ENCODE data around the gene SLFN12. TPM values are rescaled to one million over a fixed set of nuclear protein-coding genes. Genes with fewer than 3 reads are reported as not detected.
"Not testable (repeated sequence)": the region's sequence is repeated elsewhere in the genome, so short reads cannot be mapped to it uniquely, and the experiment has no call there.

The SLFN12 gene
- total RNA-seq, 1 experiment from 2014 or later: 13.2 TPM

DNA sequence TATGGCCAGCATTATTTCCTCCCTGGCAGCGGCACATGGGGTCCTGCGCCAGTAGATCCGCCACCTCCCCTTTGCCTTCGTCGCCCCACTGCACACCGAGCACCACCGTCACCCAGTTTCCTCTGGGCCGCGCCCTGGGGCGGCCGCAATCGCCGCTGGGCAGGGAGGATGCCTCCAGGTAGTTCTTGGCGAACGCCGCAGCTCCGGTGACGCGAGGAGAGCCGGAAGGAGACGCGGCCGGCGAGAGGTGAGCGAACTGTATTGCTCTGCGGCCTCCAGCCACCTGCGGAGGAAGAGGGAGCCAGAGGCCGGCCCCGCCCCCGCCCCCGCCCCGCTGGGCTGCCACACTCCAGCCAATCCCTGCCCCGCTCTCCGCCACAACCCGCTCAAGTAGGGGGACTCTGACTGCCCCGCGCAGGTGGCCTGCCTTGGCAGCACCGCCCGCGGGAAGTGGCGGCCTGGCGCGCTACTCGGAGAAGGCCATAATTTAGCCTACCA is 28.1 kb upstream of the SLFN12 start:
- POLR2A ChIA-PET (ENCODE audit: low non-redundant PET): interaction anchor here (0.7 kb wide), 1 partner anchor 14 kb away, joined by 3 read pairs; no protein-coding TSS in a partner anchor

DNA sequence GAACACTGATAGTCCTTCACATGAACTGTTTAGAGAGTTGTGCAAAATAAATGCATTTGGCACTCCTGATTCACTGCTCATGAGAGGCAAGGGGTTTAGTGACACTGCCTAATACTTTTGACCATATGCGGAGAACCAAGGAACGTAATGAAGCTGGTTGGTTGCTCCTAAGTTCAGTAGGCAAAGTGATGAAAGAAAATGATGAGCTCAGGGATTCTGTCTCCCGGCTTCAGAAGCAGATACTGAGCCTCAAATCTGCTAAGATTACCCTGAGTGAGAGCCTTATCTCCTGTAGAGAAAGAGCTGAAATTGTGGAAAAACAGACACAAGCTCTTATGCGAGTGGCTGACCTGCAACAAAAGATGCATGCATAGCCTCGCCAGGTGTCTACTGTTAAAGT is 21.7 kb upstream of the SLFN12 start:
- DNase-seq (ENCODE audit: low spot score); H3K27me3 ChIP-seq (replicated peaks; ENCODE audit: insufficient read depth, low read depth, low read length, poor library complexity); H3K27ac ChIP-seq (ENCODE audit: low read depth, low read length, poor library complexity, severe bottlenecking); H3K9me3 ChIP-seq (ENCODE audit: low read depth, low read length, poor library complexity, severe bottlenecking); H3K36me3 ChIP-seq (ENCODE audit: insufficient read depth, low read length, poor library complexity, severe bottlenecking); intact Hi-C loops (cut with micrococcal nuclease; ENCODE audit: unreplicated experiment); POLR2A ChIA-PET (ENCODE audit: low non-redundant PET); H3K4me1 ChIP-seq (ENCODE audit: insufficient read depth, low read length, poor library complexity, severe bottlenecking); H3K4me3 ChIP-seq (ENCODE audit: low read depth, low read length, poor library complexity, severe bottlenecking); CTCF ChIA-PET; BruUV-seq (replicated peaks): not testable (repeated sequence)

More for the DNA sequence above, 28.1 kb upstream of the SLFN12 start:
- no peaks in the 10 kb centered on the region for H3K9me3 ChIP-seq (ENCODE audit: low read depth, low read length, poor library complexity, severe bottlenecking)
- intact Hi-C loops (cut with micrococcal nuclease; ENCODE audit: unreplicated experiment): no loop called here
- no peaks in the 10 kb centered on the region for H3K4me1 ChIP-seq (ENCODE audit: insufficient read depth, low read length, poor library complexity, severe bottlenecking)
- DNase-seq (ENCODE audit: low spot score): no peak
- CTCF ChIA-PET: no interaction called here
- BruUV-seq (replicated peaks): no TSS peak
- H3K4me3 ChIP-seq (ENCODE audit: low read depth, low read length, poor library complexity, severe bottlenecking): no peak overlapping the region
- no peaks in the 10 kb centered on the region for H3K36me3 ChIP-seq (ENCODE audit: insufficient read depth, low read length, poor library complexity, severe bottlenecking)
- H3K27ac ChIP-seq (ENCODE audit: low read depth, low read length, poor library complexity, severe bottlenecking): no peak overlapping the region
- no peaks in the 10 kb centered on the region for H3K27me3 ChIP-seq (replicated peaks; ENCODE audit: insufficient read depth, low read depth, low read length, poor library complexity)
- TF ChIP-seq EZH2 (IDR thresholded peaks at IDR 0.05; ENCODE audit: borderline replicate concordance, low read depth, low read length, poor library complexity, severe bottlenecking): no peak
- TF ChIP-seq, protein P1, sequence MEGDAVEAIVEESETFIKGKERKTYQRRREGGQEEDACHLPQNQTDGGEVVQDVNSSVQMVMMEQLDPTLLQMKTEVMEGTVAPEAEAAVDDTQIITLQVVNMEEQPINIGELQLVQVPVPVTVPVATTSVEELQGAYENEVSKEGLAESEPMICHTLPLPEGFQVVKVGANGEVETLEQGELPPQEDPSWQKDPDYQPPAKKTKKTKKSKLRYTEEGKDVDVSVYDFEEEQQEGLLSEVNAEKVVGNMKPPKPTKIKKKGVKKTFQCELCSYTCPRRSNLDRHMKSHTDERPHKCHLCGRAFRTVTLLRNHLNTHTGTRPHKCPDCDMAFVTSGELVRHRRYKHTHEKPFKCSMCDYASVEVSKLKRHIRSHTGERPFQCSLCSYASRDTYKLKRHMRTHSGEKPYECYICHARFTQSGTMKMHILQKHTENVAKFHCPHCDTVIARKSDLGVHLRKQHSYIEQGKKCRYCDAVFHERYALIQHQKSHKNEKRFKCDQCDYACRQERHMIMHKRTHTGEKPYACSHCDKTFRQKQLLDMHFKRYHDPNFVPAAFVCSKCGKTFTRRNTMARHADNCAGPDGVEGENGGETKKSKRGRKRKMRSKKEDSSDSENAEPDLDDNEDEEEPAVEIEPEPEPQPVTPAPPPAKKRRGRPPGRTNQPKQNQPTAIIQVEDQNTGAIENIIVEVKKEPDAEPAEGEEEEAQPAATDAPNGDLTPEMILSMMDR (conservative IDR thresholded peaks at IDR 0.05; ENCODE audit: low read depth, low read length): no peak

DNA sequence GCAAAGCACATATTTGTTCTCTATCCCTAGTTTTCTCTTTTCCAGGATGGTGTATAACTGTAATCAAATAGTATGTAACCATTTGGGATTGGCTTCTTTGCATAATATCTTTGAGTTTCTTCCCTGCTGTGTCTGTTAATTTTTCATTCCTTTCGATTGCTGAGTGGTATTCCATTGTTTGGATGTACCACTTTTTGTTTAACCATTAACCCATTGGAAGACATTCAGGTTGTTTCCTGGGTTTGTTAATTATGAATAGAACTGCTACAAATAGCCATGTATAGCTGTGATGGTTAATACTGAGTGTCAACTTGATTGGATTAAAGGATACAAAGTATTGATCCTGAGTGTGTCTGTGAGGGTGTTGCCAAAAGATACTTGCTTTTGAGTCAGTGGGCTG is 20.9 kb upstream of the SLFN12 start:
- no peaks in the 10 kb centered on the region for H3K9me3 ChIP-seq (ENCODE audit: low read depth, low read length, poor library complexity, severe bottlenecking)
- no peaks in the 10 kb centered on the region for H3K27me3 ChIP-seq (replicated peaks; ENCODE audit: insufficient read depth, low read depth, low read length, poor library complexity)
- no peaks in the 10 kb centered on the region for H3K4me1 ChIP-seq (ENCODE audit: insufficient read depth, low read length, poor library complexity, severe bottlenecking)
- no TSS peak for BruUV-seq (replicated peaks)
- no peaks in the 10 kb centered on the region for H3K36me3 ChIP-seq (ENCODE audit: insufficient read depth, low read length, poor library complexity, severe bottlenecking)
- POLR2A ChIA-PET (ENCODE audit: low non-redundant PET): no interaction called here
- DNase-seq (ENCODE audit: low spot score): no peak
- TF ChIP-seq, protein P1 (conservative IDR thresholded peaks at IDR 0.05; ENCODE audit: low read depth, low read length): no peak
- TF ChIP-seq EZH2 (IDR thresholded peaks at IDR 0.05; ENCODE audit: borderline replicate concordance, low read depth, low read length, poor library complexity, severe bottlenecking): no peak
- no peak overlapping the region for H3K27ac ChIP-seq (ENCODE audit: low read depth, low read length, poor library complexity, severe bottlenecking)
- no peak overlapping the region for H3K4me3 ChIP-seq (ENCODE audit: low read depth, low read length, poor library complexity, severe bottlenecking)
- CTCF ChIA-PET: no interaction called here
- intact Hi-C loops (cut with micrococcal nuclease; ENCODE audit: unreplicated experiment): no loop called here

DNA sequence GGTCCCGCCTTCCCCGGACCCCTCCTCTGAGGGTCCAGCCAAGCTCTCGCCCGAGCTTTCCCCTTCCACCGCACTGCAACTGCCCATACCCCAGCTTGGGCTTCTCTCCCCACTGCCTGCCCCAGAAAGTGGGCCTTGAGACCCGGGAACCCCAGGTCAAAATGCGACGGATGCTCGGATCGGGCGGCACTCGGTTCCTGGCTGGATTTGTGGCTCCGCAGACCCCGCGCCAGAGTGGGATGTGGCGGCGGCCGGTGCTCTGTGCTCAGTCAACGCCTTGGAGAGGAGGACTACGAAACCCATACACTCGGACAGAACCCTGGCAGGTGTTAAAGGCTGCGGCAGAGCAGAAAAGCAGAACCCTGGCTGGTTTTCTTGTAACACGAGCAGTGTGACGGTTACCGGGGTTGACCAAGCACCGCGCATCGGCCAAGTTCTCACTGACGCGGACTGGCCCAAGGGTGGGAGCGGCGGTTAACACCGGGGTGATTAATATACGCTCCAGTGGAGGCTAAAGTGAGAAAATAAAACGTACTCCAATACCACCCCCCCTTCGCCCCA is 17.2 kb upstream of the SLFN12 start:
- Histone ChIP-seq H3K9me3 (ENCODE audit: low read depth, low read length, poor library complexity, severe bottlenecking) (no peaks in the 10 kb centered on the region), H3K36me3 (ENCODE audit: insufficient read depth, low read length, poor library complexity, severe bottlenecking) (no peaks in the 10 kb centered on the region), H3K4me3 (ENCODE audit: low read depth, low read length, poor library complexity, severe bottlenecking) (no peak overlapping the region), H3K4me1 (ENCODE audit: insufficient read depth, low read length, poor library complexity, severe bottlenecking) (peaks cover 4% of the 10 kb centered on the region), H3K27me3 (replicated peaks; ENCODE audit: insufficient read depth, low read depth, low read length, poor library complexity) (no peaks in the 10 kb centered on the region), H3K27ac (ENCODE audit: low read depth, low read length, poor library complexity, severe bottlenecking) (no peak overlapping the region)
- intact Hi-C loops (cut with micrococcal nuclease; ENCODE audit: unreplicated experiment): no loop called here
- TF ChIP-seq EZH2 (IDR thresholded peaks at IDR 0.05; ENCODE audit: borderline replicate concordance, low read depth, low read length, poor library complexity, severe bottlenecking): no peak
- TF ChIP-seq, protein P1 (conservative IDR thresholded peaks at IDR 0.05; ENCODE audit: low read depth, low read length): no peak
- DNase-seq (ENCODE audit: low spot score): no peak
- ChIA-PET CTCF (no interaction called here), POLR2A (ENCODE audit: low non-redundant PET) (no interaction called here)
- BruUV-seq (replicated peaks): no TSS peak
